BJ (cell line): ENCODE measurements around the gene AP4S1. TPM values are rescaled to one million over a fixed set of nuclear protein-coding genes. Genes with fewer than 3 reads are reported as not detected.

ENCODE experiments used
- CTCF ChIA-PET: fragments of 350-600 bp; formaldehyde crosslinking; extraction: SDS; loops from one replicate; lab custom pipeline; 2021; ENCODE audit warnings: antibody characterized with exemption, inconsistent platforms; lab: Yijun Ruan, JAX
- POLR2A ChIA-PET: fragments of 300-600 bp; sonication (Branson Sonifier 250); formaldehyde crosslinking; extraction: SDS; loops from one replicate; lab custom pipeline; 2021; ENCODE audit warnings: antibody characterized with exemption; lab: Charles Lee
- DNase-seq: peaks from one replicate; pipeline ENCODE4 v3.0.0-alpha.2; 2011; ENCODE audit warnings: low read depth
- H3K27me3 ChIP-seq: 2 replicates; pipeline ENCODE4 v1.6.0; 2011; ENCODE audit warnings: low read length; ENCODE audit not compliant: control insufficient read depth, insufficient read depth
- H3K36me3 ChIP-seq: 2 replicates; pipeline ENCODE4 v1.5.1; 2011; ENCODE audit warnings: low read length; ENCODE audit not compliant: control insufficient read depth, insufficient read depth
- H3K4me3 ChIP-seq: 2 replicates; pipeline ENCODE4 v1.5.1; 2011; ENCODE audit warnings: low read depth, mild to moderate bottlenecking, control low read depth, low read length
- CTCF ChIP-seq: IDR thresholded peaks from 2 replicates; pipeline ENCODE4 v1.5.1; 2011; ENCODE audit warnings: low read depth, mild to moderate bottlenecking, control low read depth, inconsistent platforms, low read length, moderate library complexity; ENCODE audit not compliant: insufficient read depth
- polyA plus RNA-seq: library from polyadenylated mRNA; depleted of rRNA; stranded (reverse); fragments of >200 nt; gene quantifications from 2 replicates; pipeline ENCODE4 v1.2.3, GENCODE V29; 2011

AP4S1 gene
- polyA plus RNA-seq, 1 experiment = 2.5 TPM

GRCh38 chr14:31020834-31021575 is 4.4 kb upstream of the AP4S1 start:
- POLR2A ChIA-PET = no interaction called here
- no peak overlapping the region for H3K4me3 ChIP-seq
- H3K27me3 ChIP-seq = no peaks in the 10 kb centered on the region
- DNase-seq = no peak
- no peak for TF ChIP-seq CTCF
- CTCF ChIA-PET = no interaction called here
- H3K36me3 ChIP-seq = peaks cover 3% of the 10 kb centered on the region; the same call in 1 of the 2 replicates

- no peak for DNase-seq
- TF ChIP-seq CTCF = no peak
- POLR2A ChIA-PET = no interaction called here
- no peaks in the 10 kb centered on the region for H3K27me3 ChIP-seq
- no peak overlapping the region for H3K4me3 ChIP-seq
- CTCF ChIA-PET = no interaction called here
- H3K36me3 ChIP-seq = peaks cover 3% of the 10 kb centered on the region; the same call in 1 of the 2 replicates
Measured at GRCh38 chr14:31021576-31021949, 3.9 kb upstream of the AP4S1 start.

GRCh38 chr14:31022386-31022785 is 3.1 kb upstream of the AP4S1 start:
- Histone ChIP-seq H3K36me3 (peaks cover 3% of the 10 kb centered on the region; the same call in 1 of the 2 replicates), H3K4me3 (no peak overlapping the region), H3K27me3 (no peaks in the 10 kb centered on the region)
- POLR2A ChIA-PET = no interaction called here
- DNase-seq = no peak
- no peak for TF ChIP-seq CTCF
- CTCF ChIA-PET = no interaction called here

- Histone ChIP-seq H3K36me3 (no peaks in the 10 kb centered on the region), H3K27me3 (no peaks in the 10 kb centered on the region), H3K4me3 (peak overlapping the region; percentile 98)
- POLR2A ChIA-PET = interaction anchor here (0.5 kb wide), 1 partner anchor 38 kb away, joined by 4 read pairs; no protein-coding TSS in a partner anchor
- DNase-seq = no peak
- CTCF ChIA-PET = no interaction called here
- TF ChIP-seq CTCF = no peak
Measured at GRCh38 chr14:31024010-31024480, 1.4 kb upstream of the AP4S1 start.

- Histone ChIP-seq H3K4me3 (peak overlapping the region; percentile 98), H3K27me3 (no peaks in the 10 kb centered on the region), H3K36me3 (no peaks in the 10 kb centered on the region)
- no peak for TF ChIP-seq CTCF
- no peak for DNase-seq
- CTCF ChIA-PET = no interaction called here
- POLR2A ChIA-PET = no interaction called here
Measured at GRCh38 chr14:31024577-31025366, 677 bp upstream of the AP4S1 start.
